Stimulated activated CD4-positive, alpha-beta T cell treated with anti-CD3 and anti-CD28 coated beads, Interleukin-4, amount 100 ng/mL, for 1 hour (primary cell): ENCODE measurements around the gene GRK5.

ENCODE experiments used
- DNase-seq: peaks from one replicate; pipeline ENCODE4 v3.0.0-alpha.2; 2020

Gene GRK5

GRCh38 chr10:119466076-119466475 is 258.7 kb downstream of the GRK5 start:
- DNase-seq: no peak

- peak; percentile 17 for DNase-seq
Measured at GRCh38 chr10:119466655-119467054, 259.3 kb downstream of the GRK5 start.

DNA sequence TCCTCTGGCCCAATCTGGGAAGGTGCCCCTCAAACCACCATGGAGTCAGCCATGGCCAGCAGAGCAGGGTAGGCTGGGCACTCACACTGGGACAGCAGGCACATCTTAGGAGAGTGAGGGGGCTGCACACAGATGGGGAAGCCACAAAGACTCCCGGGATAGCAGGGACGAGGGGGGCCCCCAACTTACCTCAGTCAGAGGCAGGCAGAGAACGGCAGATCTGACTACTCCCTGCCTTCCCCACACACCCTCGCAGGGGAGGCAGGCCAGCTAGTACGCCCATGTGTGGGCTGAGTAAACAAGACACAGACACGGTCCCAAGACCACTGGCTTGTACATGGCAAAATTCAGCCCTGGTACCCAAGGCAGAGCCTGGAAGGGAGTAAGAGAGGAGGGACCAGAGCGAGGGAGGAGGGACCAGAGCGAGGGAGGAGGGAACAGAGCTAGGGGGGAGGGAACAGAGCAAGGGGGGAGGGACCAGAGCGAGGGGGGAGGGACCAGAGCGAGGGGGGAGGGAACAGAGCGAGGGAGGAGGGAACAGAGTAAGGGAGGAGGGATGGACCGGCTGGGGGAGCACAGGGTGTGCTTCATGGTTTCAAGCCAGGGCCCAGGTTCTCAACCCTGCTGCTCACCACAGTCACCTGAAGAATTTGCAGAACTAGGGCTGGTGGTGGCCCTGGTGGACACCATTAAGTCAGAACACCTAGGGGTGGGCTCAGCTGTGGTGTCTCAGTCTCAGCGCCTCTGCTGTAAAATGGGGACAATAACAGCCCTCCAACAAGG is 261.4 kb downstream of the GRK5 start:
- no peak for DNase-seq

- DNase-seq: no peak
Measured at GRCh38 chr10:119469325-119469707, 261.9 kb downstream of the GRK5 start.

DNA sequence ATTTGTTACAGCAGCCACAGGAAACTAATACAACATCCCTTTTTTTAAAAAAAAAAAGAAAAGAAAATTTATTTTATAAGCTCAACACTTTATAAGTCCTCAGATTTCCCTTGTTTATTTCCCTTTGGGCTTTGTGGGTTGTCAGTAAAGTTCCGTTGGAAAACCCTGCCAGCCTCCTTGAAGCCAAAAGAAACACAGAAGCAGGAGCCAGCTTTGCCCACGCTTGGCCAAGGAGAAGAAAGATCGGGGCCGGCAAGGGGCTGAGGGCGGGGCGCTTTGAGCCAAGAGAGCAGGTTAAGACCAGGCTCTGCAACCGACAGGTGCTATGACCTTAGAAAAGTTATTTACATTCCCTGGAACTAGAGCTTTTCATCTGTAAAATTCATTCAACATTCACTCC is 262.5 kb downstream of the GRK5 start:
- DNase-seq: no peak

DNA sequence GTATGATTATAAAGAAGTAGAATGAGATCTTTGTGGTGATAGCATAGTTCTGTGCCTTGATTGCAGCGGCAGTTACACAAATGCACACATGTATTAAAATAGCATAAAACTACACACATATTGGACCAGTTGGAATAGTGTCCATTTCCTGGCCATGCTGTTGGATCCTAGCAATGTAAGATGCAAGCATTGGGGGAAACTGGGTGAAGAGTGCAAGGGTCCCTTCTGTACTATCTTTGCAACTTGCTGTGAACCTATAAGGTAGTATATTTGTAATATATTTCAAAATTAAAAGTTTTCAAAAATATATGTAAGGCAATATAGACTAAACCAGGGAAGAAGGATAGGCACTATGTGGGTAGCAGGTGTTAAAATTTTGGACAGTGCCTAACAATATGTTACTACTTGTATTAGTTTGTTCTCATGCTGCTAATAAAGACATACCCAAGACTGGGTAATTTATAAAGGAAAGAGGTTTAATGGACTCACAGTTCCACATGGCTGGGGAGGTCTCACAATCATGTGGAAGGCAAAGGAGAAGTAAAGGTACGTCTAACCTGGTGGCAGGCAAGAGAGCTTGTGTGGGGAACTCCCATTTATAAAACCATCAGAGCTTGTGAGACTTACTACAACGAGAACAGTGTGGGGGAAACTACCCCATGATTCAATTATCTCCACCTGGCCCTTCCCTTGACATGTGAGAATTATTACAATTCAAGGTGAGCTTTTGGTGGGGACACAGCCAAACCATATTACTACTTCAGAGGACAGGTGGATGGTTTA is 263.7 kb downstream of the GRK5 start:
- no peak for DNase-seq

DNA sequence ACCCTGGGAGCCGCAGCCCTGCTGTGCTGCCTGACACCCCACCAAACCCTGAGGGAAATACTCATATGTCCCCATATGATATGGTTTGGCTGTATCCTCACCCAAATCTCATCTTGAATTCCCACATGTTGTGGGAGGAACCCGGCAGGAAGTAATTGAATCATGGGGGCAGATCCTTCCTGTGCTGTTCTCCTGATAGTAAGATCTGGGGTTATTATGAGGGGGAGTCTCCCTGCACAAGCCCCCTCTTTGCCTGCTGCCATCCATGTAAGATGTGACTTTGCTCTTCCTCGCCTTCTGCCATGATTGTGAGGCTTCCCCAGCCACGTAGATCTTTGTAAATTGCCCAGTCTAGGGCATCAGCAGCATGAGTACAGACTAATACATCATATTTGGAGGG is 266.4 kb downstream of the GRK5 start:
- DNase-seq: no peak

- no peak for DNase-seq
Measured at GRCh38 chr10:119474606-119475005, 267.2 kb downstream of the GRK5 start.

GRCh38 chr10:119477444-119477843 is 270.1 kb downstream of the GRK5 start:
- no peak for DNase-seq

- no peak for DNase-seq
Measured at GRCh38 chr10:119478111-119478802, 270.9 kb downstream of the GRK5 start.

- no peak for DNase-seq
Measured at GRCh38 chr10:119478811-119479341, 271.5 kb downstream of the GRK5 start.

- DNase-seq: no peak
Measured at GRCh38 chr10:119479532-119479931, 272.2 kb downstream of the GRK5 start.

- no peak for DNase-seq
Measured at GRCh38 chr10:119480667-119481066, 273.3 kb downstream of the GRK5 start.

GRCh38 chr10:119481781-119482426 is 274.5 kb downstream of the GRK5 start:
- DNase-seq: no peak

- DNase-seq: no peak
Measured at GRCh38 chr10:119483001-119483400, 275.6 kb downstream of the GRK5 start.

DNA sequence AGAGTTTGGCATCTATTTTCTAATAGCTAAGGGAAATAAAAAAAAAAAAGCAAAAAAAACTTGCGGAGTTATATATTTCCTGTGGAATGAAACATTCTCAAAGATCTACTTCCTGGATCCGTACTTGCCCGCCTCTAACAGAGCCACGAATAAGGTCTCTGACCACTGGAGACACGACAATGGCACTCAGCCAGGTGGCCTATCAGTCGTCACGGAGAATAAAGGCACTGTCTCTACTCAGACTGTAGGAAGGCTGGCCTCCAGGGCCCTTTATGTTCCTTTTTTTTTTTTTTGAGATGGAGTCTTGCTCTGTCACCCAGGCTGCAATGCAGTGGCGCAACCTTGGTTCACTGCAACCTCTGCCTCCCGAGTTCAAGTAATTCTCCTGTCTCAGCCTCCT is 276.5 kb downstream of the GRK5 start:
- no peak for DNase-seq

DNA sequence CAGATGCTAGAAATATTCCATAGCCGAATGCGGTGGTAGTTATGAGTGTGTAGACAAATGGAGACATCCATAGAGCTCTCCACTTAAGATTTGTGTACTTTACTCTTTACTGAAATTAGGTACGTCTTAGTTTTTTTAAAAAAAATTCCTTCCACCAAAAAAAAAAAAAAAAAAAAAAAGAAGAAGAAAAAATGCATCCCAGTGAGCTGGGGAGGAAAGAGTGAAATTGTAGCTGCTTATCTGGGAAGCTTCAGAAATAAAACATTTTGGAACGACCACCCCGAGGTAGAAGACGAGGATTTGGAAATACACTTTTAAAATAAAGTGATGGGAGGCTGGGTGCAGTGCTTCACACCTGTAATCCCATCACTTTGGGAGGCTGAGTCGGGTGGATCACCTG is 281.3 kb downstream of the GRK5 start:
- DNase-seq: no peak

DNA sequence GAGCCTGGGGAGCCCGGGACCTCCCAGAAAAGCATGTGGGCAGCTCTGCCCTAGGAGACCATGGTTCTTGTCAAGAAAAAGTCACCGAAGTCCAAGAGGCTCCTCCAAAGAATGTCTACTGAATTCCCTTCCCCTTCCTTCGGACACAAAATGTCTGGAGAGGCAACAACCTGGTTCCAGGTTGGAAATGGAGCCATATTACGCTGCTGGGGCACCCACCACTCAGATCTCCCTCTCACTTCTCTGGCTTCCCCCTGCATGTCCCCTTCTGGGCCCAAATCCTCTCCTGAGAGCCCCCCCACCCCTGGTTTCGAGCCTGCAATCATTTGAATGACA is 282.6 kb downstream of the GRK5 start:
- DNase-seq: no peak

GRCh38 chr10:119491966-119492757 is 284.8 kb downstream of the GRK5 start:
- no peak for DNase-seq

GRCh38 chr10:119493155-119493554 is 285.8 kb downstream of the GRK5 start:
- DNase-seq: no peak

DNA sequence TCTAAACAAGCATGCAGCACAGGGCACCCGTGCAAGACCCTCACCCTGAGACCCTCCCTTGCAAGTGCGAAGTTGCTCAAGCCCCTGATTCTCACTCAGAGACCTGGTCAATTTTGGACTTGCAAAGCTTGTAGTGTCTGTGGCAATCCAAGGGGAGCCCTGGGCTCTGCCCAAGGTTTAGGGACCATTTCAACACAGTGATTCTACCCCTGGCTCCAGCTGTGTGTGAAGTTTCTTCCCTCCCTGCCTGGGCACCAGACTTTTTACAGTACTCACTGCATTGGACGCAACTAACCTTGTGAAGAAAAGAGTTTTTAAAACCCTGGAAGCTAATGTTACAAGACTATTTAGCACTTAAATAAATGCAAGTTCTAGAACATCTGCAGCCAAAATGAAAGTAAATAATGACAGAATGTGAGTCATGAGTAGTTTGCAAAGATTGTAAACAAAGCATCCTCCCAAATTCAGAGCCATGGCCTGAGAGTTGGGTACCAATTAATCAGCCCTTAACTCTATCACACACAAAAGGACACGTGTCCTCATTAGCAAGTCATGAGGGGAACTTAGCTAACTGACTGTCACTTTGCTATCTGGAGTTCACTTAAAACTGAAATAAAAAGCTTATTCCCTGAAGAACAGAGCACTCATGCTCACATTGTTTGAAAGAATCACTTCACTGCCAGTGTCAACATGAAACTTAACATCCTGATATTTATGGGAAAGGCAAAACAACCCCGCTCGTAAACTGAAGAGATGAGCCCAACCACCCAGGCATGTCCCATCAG is 287.1 kb downstream of the GRK5 start:
- DNase-seq: no peak
